ENCODE data around the gene ZNF492. TPM values are rescaled to one million over a fixed set of nuclear protein-coding genes. Genes with fewer than 3 reads are reported as not detected.

Gene ZNF492
- 1 to 10 TPM; 2.0 to 4.6 (median 2.2) TPM for polyA plus RNA-seq (ENCODE audit: insufficient read depth in 1 of 5, insufficient read length in 5 of 5, low replicate concordance in 1 of 5)
- long read RNA-seq, donor 1: 0 reads
- long read RNA-seq, donor 2: 0 reads
- long read RNA-seq, donor 3: 0 reads
- long read RNA-seq, donor 4: 0 reads
- long read RNA-seq, donor 5, full-length matches to known transcripts: 3 of 3 reads
- long read RNA-seq, donor 5, partial matches to known transcripts: 0 of 3 reads
- long read RNA-seq, donor 5, other reads (novel, unspliced or antisense): 0 of 3 reads
- long read RNA-seq, donor 6: 0 reads
- long read RNA-seq, donor 7, full-length matches to known transcripts: 1 of 1 reads
- long read RNA-seq, donor 7, partial matches to known transcripts: 0 of 1 reads
- long read RNA-seq, donor 7, other reads (novel, unspliced or antisense): 0 of 1 reads
- long read RNA-seq, donor 8: 0 reads

DNA sequence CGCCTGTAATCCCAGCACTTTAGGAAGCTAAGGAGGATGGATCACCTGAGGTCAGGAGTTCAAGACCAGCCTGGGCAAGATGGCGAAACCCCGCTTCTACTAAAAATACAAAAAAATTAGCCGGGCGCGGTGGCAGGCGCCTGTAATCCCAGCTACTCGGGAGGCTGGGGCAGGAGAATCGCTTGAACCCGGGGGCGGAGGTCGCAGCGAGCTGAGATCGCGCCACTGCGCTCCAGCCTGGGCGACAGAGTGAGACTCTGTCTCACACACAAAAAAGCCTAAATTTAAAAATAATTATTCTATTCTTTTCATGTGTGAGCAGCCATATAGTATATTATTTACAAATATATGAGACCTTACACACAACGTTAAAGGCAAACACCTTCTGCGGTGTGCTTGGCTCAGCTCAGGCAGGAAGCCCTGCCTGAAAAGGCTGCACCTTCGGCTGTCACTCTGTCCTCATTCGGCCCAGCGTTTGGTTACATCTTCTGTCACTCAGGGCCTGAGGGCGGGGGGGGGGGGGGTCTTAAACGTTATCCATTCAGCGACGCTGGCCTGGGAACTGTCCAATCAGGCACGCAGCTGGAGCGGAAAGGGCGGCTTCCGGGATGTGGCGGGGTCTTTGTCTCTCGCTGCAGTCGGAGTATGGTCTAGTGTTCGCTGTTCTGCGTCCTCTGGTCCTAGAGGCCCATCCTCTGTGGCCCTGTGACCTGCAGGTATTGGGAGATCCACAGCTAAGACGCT is at the start of gene ZNF492:
Gene ZNF492 (plus strand): TSS at position 619 of the 744 bp plus-strand sequence. CDS start 19,076 bp downstream, outside the sequence.
- DNase-seq: peak; percentile 90

DNA sequence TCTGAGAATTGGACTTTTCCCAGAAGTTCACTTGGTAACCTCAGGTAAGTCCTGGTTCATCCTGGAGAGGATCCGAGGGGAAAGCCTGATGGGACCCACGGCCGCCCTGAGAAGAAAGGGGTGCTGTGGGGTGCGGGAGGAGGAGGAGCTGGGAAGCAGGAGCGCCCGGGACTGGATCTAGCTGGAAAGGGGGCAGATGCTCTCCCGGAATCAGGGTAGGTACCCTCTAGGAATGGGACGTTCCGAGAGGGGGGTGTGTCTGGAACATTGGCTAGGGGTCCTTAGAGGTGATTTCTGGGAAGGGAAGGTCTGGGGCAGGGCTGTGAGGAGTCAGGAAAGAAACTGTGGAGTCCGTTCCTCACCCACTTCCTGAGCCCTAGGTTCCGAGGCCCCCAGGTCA is 38.7 kb upstream of the ZNF492 start:
- no peak for DNase-seq

DNA sequence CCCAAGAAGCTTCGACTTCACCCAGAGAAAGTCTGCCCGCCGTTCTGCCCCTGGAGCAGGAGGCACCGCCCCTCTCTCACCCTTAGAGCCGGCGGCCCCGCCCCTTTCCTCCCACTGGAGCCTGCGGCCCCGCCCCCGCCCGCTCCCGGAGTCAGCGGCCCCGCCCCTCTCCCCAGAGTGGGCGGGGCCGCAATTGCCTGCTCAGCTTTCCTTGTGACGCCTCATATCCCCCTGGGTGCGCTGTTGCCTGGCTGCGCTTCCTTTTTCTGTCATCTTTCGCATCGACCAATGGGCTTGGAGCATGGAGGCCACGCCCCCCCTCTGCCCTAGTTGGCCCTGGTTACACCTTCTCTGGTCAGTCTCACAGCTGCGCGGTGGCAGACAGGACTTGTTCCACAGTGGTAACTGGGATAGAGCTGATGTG is 38.2 kb upstream of the ZNF492 start:
- DNase-seq: no peak

- no peak for DNase-seq
Observed at GRCh38 chr19:22600690-22601648, 33.2 kb upstream of the ZNF492 start.

- no peak for DNase-seq
Observed at GRCh38 chr19:22601906-22602630, 32.1 kb upstream of the ZNF492 start.

DNA sequence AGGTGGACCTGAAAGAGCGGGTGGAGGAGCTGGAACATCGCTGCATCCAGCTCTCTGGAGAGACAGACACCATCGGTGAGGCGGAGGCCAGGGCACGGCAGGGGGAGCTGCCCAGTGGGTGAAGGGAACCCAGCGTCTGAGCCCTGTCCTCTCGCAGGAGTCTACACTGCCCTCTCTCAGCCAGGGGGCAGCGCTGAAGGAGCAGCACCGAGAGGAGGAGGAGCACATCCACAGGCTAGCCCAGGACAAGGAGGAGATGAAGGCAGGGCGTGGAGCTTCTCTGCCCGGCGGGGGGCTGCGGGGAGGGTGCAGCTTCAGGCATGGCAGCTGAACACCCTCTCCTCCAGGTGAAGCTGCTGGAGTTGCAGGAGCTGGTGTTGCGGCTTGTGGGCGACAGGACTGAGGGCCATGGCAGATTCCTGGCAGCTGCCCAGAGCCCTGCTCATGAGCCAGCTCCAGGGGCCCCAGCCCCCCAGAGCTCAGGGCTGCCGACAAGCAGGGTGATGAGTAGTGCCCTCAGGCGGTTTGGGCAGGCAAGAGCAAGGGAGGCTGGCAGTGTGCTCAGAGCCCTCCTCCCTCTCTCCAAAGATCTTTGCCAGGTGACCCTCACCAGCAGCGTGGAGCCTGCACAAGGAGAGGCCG is 31.4 kb upstream of the ZNF492 start:
- no peak for DNase-seq

- no peak for DNase-seq
Observed at GRCh38 chr19:22603518-22604440, 30.3 kb upstream of the ZNF492 start.

DNA sequence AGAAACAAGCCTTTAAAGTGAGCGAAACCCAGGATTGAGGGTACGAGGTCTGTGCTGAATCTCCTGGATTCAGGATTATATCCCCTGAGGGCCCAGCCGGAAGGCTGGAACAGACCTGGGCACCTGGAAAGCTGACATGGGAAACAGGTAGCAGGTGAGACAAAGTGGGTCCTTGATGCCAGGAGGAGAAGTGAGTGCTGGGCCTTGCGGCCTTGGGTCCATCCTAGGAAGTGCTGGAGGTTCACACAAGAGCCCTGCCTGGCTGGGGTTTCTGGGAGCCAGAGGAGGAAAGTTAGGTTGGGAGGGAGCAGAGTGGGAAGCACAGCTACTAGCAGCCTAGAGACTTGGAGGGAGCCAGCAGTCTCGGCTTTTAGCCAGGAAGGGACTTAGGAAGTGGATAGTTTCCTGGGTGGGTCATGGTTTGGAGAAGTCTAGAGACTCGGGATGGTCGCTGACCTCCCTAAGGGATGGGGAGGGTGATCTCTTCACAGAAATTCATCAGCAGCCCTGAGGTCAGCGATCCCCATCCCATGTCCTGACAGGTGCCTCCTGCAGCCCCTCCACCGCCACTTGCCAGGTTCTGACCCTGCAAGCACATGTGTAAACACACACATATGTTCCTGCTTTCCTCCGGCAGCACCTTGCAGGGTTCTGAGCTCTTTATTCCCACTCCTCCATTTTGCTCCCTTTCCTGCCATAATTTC is 29.4 kb upstream of the ZNF492 start:
- no peak for DNase-seq

DNA sequence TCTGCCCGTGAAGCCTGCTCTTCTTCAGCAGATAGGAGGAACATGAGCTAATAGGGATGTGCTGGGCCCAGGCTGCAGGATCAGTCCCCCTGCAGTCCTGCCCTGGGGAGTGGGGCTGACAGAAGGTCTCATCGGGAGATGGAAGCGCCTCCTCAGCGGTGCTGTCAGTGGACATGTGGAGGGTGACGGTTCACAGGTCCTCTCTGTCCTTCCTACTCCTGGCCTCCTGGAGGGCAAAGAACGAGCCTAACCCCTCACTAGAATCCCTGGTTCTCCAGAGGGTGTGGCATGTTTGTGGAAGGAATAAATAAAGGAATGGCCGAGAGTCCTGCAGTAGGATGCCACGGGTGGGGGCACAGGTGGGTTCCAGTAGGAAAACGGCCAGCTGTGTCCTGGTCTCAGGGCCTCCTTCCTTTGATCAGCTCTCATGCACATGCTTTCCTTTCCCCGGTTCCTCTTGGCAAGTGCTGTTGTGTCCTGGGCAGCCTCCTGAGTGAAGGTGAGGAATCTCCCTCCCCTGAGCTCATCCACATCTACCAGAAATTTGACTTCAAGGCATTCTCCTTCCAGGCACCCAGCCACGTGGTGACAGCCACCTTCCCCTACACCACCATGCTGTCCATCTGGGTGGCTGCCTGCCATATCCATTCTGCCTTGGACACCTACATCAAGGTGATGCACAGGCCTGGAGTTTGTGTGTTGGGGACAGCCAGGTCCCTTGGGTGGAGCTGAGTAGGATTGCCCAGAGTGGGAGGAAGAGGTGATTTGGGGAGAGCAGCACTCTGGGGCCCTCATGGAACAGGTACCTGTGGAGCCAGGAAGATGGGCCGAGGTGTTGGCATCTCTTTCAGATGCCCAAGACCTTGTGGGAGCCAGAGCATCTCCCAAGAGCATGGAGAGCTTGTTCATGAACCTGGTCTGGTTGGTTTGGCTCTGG is 28.6 kb upstream of the ZNF492 start:
- DNase-seq: no peak

- DNase-seq: no peak
Observed at GRCh38 chr19:22606212-22606553, 27.9 kb upstream of the ZNF492 start.

DNA sequence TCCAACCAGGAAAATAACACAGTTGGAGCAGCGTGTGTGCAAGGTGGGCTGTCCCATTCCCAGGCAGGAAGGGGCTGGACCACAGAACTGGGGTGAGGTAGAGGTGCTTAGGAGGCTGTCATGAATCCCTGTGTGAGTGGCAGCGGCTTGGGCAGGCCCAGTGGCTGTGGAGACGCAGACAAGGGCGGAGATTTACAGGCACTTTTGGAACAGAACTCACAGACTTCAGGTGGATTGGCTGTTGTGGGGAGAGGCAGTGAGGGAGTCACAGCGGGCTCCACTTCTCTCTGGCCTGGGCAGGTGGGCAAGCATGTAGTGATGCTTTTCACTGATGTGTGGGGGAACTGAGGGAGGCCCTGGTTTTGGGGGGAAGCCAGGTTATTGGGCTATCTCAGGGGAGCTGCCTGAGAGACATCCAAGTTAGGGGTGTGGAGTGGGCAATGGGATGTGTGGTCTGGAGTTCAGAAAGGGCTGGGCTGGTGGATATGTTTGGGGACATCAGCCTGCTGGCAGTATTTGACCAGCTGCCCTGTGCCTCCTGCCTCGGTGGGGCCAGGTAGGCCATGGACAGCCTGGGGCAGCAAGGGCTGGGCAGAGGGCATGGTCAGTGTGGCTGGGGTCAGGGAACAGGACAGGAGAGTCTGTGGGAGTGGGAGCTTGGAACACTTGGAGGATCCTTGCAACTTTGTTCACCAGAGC is 27.0 kb upstream of the ZNF492 start:
- DNase-seq: no peak

DNA sequence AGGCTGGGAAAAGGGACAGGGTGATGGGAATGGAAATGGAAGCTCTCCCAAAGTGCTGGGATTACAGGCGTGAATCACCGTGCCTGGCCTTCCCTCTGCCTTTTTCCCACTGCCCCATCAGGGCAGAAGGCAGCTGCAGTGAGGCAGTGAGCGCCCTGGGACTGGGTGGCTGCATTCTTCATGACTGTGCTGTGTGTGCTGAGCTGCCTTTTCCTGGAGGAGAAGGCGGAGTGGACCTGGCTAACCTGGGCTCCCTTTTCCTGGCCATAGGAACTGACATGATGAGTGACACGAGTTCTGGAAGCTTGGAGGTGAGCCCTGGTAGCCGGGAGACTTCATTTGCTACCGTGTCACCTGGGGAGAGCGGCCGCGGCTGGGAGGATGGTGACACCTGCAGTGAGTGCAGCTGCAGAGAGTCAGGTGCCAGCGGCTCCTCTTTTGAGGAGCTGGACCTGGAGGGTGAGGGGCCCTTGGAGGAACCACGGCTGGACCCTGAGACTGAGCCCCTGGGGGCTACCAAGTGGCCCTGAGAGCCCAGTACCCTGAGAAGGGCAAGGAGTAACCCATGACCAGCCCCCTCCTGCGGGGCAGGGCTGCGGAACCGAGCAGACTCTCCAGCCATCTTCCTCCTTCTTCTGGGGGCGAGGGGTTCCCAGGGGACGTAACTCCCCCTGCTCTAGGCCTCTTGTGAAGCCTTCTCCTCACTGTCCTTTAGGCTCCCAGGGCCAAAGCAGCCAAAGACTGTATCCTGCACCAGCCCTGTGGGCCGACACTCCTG is 26.3 kb upstream of the ZNF492 start:
- no peak for DNase-seq

DNA sequence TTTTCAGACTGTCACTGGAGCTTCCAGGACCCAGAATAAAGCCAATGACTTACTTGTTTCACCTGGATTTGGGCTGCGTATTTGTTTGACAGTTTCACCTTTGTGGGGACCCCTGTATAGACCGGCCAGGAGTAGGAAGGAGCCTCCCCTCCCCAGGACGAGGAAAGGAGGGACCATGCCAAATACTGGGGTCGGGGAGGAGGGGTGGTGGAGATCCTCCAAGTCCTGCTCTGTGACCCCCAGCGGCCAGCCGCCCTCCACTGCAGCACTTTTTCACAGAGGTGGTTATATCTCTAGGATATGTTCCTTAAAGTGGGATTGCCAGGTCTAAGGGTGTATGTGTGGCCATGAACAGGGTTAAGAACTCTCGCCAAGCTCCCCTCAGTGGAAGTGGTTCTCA is 25.7 kb upstream of the ZNF492 start:
- no peak for DNase-seq

- no peak for DNase-seq
Observed at GRCh38 chr19:22609630-22610029, 24.5 kb upstream of the ZNF492 start.

- no peak for DNase-seq
Observed at GRCh38 chr19:22610121-22610520, 24.0 kb upstream of the ZNF492 start.

- DNase-seq: no peak
Observed at GRCh38 chr19:22612316-22612715, 21.8 kb upstream of the ZNF492 start.

All from right lung (tissue), 10 donors.